Kasumi-1 (cell line): ENCODE data around the gene OMP.
A peak's percentile ranks its signal among the peaks of the same experiment; 100 is the strongest.

Experiments used
- DNase-seq, 2 experiments: peaks; one replicate each; lab custom pipeline; 2025; lab: John Stamatoyannopoulos, UW

OMP gene

GRCh38 chr11:77104727-77105126 lies 2.1 kb downstream of the OMP start:
- no peak for DNase-seq

GRCh38 chr11:77106321-77106720 lies 3.7 kb downstream of the OMP start:
- DNase-seq, result no peak

GRCh38 chr11:77106759-77107158 lies 4.1 kb downstream of the OMP start:
- no peak for DNase-seq

GRCh38 chr11:77107950-77108349 lies 5.3 kb downstream of the OMP start:
- no peak for DNase-seq

GRCh38 chr11:77108436-77108835 lies 5.8 kb downstream of the OMP start:
- no peak for DNase-seq

GRCh38 chr11:77109236-77110019 lies 6.8 kb downstream of the OMP start:
- DNase-seq, result no peak

- DNase-seq, result no peak
These were observed 8.2 kb downstream of the OMP start for GRCh38 chr11:77110836-77111235.

GRCh38 chr11:77111277-77111676 lies 8.6 kb downstream of the OMP start:
- DNase-seq, result no peak

- DNase-seq, result no peak
These were observed 9.3 kb downstream of the OMP start for GRCh38 chr11:77111946-77112345.

- no peak for DNase-seq
These were observed 10.2 kb downstream of the OMP start for GRCh38 chr11:77112641-77113381.

- DNase-seq, result peak; percentile 14 to 46
These were observed 10.9 kb downstream of the OMP start for GRCh38 chr11:77113382-77114088.

- DNase-seq, result no peak
These were observed 11.4 kb downstream of the OMP start for GRCh38 chr11:77114089-77114463.

GRCh38 chr11:77115181-77115611 lies 12.6 kb downstream of the OMP start:
- DNase-seq, result peak; percentile 21

GRCh38 chr11:77115956-77116355 lies 13.3 kb downstream of the OMP start:
- DNase-seq, result no peak

GRCh38 chr11:77117492-77117891 lies 14.9 kb downstream of the OMP start:
- DNase-seq, result no peak

- DNase-seq, result no peak
These were observed 15.4 kb downstream of the OMP start for GRCh38 chr11:77118086-77118485.

GRCh38 chr11:77118971-77119370 lies 16.3 kb downstream of the OMP start:
- no peak for DNase-seq

- no peak for DNase-seq
These were observed 16.9 kb downstream of the OMP start for GRCh38 chr11:77119531-77119936.

- DNase-seq, result no peak
These were observed 17.9 kb downstream of the OMP start for GRCh38 chr11:77120571-77120970.

- DNase-seq, result no peak
These were observed 18.5 kb downstream of the OMP start for GRCh38 chr11:77121096-77121640.

GRCh38 chr11:77121876-77122575 lies 19.4 kb downstream of the OMP start:
- no peak for DNase-seq
